Activated CD8-positive, alpha-beta memory T cell treated with anti-CD3 and anti-CD28 coated beads for 1 hour (primary cell): Measurements from ENCODE around the gene XAB2.
"Not testable (repeated sequence)": the region's sequence is repeated elsewhere in the genome, so short reads cannot be mapped to it uniquely, and the experiment has no call there.

ENCODE experiments used
- DNase-seq, 2 donors: peaks; one replicate each; pipeline ENCODE4 v3.0.0-alpha.2; 2020; ENCODE audit warnings: low read depth in 1 of 2; ENCODE audit errors: extremely low read depth in 1 of 2

XAB2 gene

GRCh38 chr19:7650148-7650547 lies 20.8 kb upstream of the XAB2 start:
- DNase-seq = no peak

GRCh38 chr19:7648265-7649014 lies 19.1 kb upstream of the XAB2 start:
- DNase-seq = no peak

- no peak for DNase-seq
These were observed 17.8 kb upstream of the XAB2 start for GRCh38 chr19:7647156-7647555.

- no peak for DNase-seq
These were observed 17.0 kb upstream of the XAB2 start for GRCh38 chr19:7646426-7646700.

- no peak for DNase-seq
These were observed 16.5 kb upstream of the XAB2 start for GRCh38 chr19:7645656-7646425.

GRCh38 chr19:7645163-7645562 lies 15.8 kb upstream of the XAB2 start:
- DNase-seq = no peak

GRCh38 chr19:7644550-7644877 lies 15.2 kb upstream of the XAB2 start:
- DNase-seq = no peak

GRCh38 chr19:7643629-7644549 lies 14.5 kb upstream of the XAB2 start:
- not testable (repeated sequence) for DNase-seq

- DNase-seq = no peak
These were observed 13.7 kb upstream of the XAB2 start for GRCh38 chr19:7643031-7643415.

GRCh38 chr19:7642295-7643030 lies 13.1 kb upstream of the XAB2 start:
- DNase-seq = no peak

GRCh38 chr19:7641290-7642276 lies 12.2 kb upstream of the XAB2 start:
- no peak for DNase-seq

- no peak for DNase-seq
These were observed 11.5 kb upstream of the XAB2 start for GRCh38 chr19:7640803-7641202.

GRCh38 chr19:7639863-7640348 lies 10.6 kb upstream of the XAB2 start:
- DNase-seq = no peak

GRCh38 chr19:7638802-7639465 lies 9.6 kb upstream of the XAB2 start:
- no peak for DNase-seq

- no peak for DNase-seq
These were observed 8.3 kb upstream of the XAB2 start for GRCh38 chr19:7637374-7638256.

GRCh38 chr19:7636691-7637373 lies 7.5 kb upstream of the XAB2 start, which contains the start of gene STXBP2:
STXBP2 (plus strand) TSS chr19:7637110; CDS start chr19:7637150, 40 bp downstream.
- peak; percentile 77 to 93 for DNase-seq

- no peak for DNase-seq
These were observed 7.0 kb upstream of the XAB2 start for GRCh38 chr19:7636317-7636690.
